ENCODE data around the gene HAPSTR1. TPM values are rescaled to one million over a fixed set of nuclear protein-coding genes. Genes with fewer than 3 reads are reported as not detected.

HAPSTR1 gene
- total RNA-seq, 1 experiment from 2014 or later = 85.2 TPM

GRCh38 chr16:9075299-9076071, 16.0 kb upstream of the HAPSTR1 start:
- H3K27me3 ChIP-seq (ENCODE audit: insufficient read depth, low read length) = no peaks in the 10 kb centered on the region
- no peak overlapping the region for H2BK120ac ChIP-seq (ENCODE audit: low read depth, low read length, poor library complexity, severe bottlenecking)
- H3K4me1 ChIP-seq (ENCODE audit: insufficient read depth, low read length) = no peaks in the 10 kb centered on the region
- no peak overlapping the region for H4K8ac ChIP-seq (replicated peaks; ENCODE audit: insufficient read length, low read depth, low read length)
- H3K9ac ChIP-seq (ENCODE audit: extremely low read depth, insufficient read length, low read length) = no peak overlapping the region
- no peak overlapping the region for H3K56ac ChIP-seq (ENCODE audit: insufficient read length, low read depth, low read length)
- no peak overlapping the region for H3T11ph ChIP-seq (ENCODE audit: low read length)
- H3K4me2 ChIP-seq (ENCODE audit: insufficient read depth, insufficient read length, low read length) = no peak overlapping the region
- H2BK12ac ChIP-seq (ENCODE audit: insufficient read length, low read depth, low read length) = no peak overlapping the region
- H3K23me2 ChIP-seq (ENCODE audit: insufficient read length, low read depth, low read length, poor library complexity, severe bottlenecking) = no peaks in the 10 kb centered on the region
- peaks cover 6 to 12% of the 10 kb centered on the region in 2 experiments; a peak in 3 of 5 replicates for H3K9me3 Mint-ChIP-seq
- no peak overlapping the region for H2AK5ac ChIP-seq (ENCODE audit: insufficient read length, low read length)
- no peak overlapping the region for H2AFZ ChIP-seq (ENCODE audit: low read length)
- no peak overlapping the region for H2BK5ac ChIP-seq (ENCODE audit: insufficient read length, low read length)
- no peak overlapping the region for H3K23ac ChIP-seq (ENCODE audit: insufficient read length, low read depth, low read length)
- H3K14ac ChIP-seq (ENCODE audit: insufficient read depth, low read length) = no peak overlapping the region
- H2BK15ac ChIP-seq (ENCODE audit: low read depth, low read length) = no peak overlapping the region
- H3K4ac ChIP-seq (ENCODE audit: low read depth, low read length) = no peak overlapping the region
- no peak overlapping the region for H4K5ac ChIP-seq (ENCODE audit: insufficient read length, low read depth, low read length)
- H3K36me3 Mint-ChIP-seq (ENCODE audit: insufficient read depth in 1 of 3, low read depth in 3 of 3) = peaks cover 3 to 13% (median 8%) of the 10 kb centered on the region in 3 experiments
- H3K79me1 ChIP-seq (ENCODE audit: insufficient read depth, low read depth, low read length, poor library complexity, severe bottlenecking) = no peaks in the 10 kb centered on the region
- no peak overlapping the region for H3K4me3 Mint-ChIP-seq
- no peaks in the 10 kb centered on the region for H3K79me2 ChIP-seq (ENCODE audit: insufficient read depth, low read length)
- H3K9me3 ChIP-seq (ENCODE audit: control insufficient read depth, low read depth, low read length) = no peaks in the 10 kb centered on the region
- no peak overlapping the region for H4K91ac ChIP-seq (ENCODE audit: insufficient read length, low read depth, low read length)
- peaks cover 0 to 3% of the 10 kb centered on the region in 2 experiments; a peak in 2 of 4 replicates for H3K4me1 Mint-ChIP-seq
- H2BK20ac ChIP-seq (ENCODE audit: low read depth, low read length, poor library complexity, severe bottlenecking) = no peak overlapping the region
- no peak overlapping the region for H3K27ac ChIP-seq (ENCODE audit: insufficient read length, low read depth, low read length)
- TF ChIP-seq, protein P1, sequence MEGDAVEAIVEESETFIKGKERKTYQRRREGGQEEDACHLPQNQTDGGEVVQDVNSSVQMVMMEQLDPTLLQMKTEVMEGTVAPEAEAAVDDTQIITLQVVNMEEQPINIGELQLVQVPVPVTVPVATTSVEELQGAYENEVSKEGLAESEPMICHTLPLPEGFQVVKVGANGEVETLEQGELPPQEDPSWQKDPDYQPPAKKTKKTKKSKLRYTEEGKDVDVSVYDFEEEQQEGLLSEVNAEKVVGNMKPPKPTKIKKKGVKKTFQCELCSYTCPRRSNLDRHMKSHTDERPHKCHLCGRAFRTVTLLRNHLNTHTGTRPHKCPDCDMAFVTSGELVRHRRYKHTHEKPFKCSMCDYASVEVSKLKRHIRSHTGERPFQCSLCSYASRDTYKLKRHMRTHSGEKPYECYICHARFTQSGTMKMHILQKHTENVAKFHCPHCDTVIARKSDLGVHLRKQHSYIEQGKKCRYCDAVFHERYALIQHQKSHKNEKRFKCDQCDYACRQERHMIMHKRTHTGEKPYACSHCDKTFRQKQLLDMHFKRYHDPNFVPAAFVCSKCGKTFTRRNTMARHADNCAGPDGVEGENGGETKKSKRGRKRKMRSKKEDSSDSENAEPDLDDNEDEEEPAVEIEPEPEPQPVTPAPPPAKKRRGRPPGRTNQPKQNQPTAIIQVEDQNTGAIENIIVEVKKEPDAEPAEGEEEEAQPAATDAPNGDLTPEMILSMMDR (conservative IDR thresholded peaks at IDR 0.05) = no peak
- peaks cover 3% of the 10 kb centered on the region for H3K27me3 Mint-ChIP-seq (ENCODE audit: low read depth)
- no peak overlapping the region for H3K18ac ChIP-seq (ENCODE audit: insufficient read length, low read depth, low read length)
- no CpG with 5 or more reads among the region's 5 CpGs for WGBS (ENCODE audit: extremely low coverage, insufficient read length, low lambda C conversion rate)
- no peaks in the 10 kb centered on the region for H4K20me1 ChIP-seq (ENCODE audit: control insufficient read depth, insufficient read depth, insufficient read length)
- H3K27ac Mint-ChIP-seq = no peak overlapping the region
- DNase-seq = no peak

Measured in H9 (cell line).